Activated naive CD8-positive, alpha-beta T cell treated with anti-CD3 and anti-CD28 coated beads, Interleukin-2, amount 50 U/mL, for 24 hours (primary cell): ENCODE data around the gene TTC32.

Experiments used
- ATAC-seq: fragments of 150-1000 bp; cut with Tn5 transposase; one replicate; pipeline ENCODE4 v1.10.0; 2021
- DNase-seq: peaks from one replicate; pipeline ENCODE4 v3.0.0; 2021
- H3K27ac Mint-ChIP-seq: one replicate; pipeline ENCODE4 v1.8.0; 2021; ENCODE audit warnings: mild to moderate bottlenecking, mixed read lengths
- H3K27me3 Mint-ChIP-seq: one replicate; pipeline ENCODE4 v1.8.0; 2021; ENCODE audit warnings: mixed read lengths
- H3K36me3 Mint-ChIP-seq: one replicate; pipeline ENCODE4 v1.8.0; 2021; ENCODE audit warnings: low read depth, mixed read lengths
- H3K4me1 Mint-ChIP-seq: one replicate; pipeline ENCODE4 v1.8.0; 2021; ENCODE audit warnings: mixed read lengths
- H3K4me3 Mint-ChIP-seq: one replicate; pipeline ENCODE4 v1.8.0; 2021; ENCODE audit warnings: mild to moderate bottlenecking, moderate library complexity, mixed read lengths
- H3K9me3 Mint-ChIP-seq: one replicate; pipeline ENCODE4 v1.8.0; 2021; ENCODE audit warnings: mixed read lengths

The TTC32 gene

DNA sequence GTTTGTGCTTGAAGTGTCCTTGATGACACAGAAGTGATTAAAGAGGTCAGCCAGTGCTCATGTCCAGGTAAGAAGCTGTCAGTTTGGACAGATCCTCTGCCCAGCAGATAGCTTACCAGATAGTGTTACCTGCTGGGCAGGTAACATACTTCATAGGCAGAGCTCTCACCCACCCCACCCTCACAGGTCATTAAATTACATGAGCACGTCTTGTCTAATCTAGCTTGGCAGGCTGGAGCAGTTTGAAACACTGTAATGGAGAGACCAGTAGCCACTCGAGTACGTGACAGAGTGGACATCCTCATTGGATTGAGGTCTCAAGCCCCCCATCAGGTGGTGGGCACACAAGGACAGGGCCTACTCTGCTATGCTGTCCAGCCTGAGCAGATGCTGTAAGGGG lies 27.1 kb downstream of the TTC32 start:
- no peak for ATAC-seq
- H3K36me3 Mint-ChIP-seq = peaks cover 5% of the 10 kb centered on the region
- no peak overlapping the region for H3K27ac Mint-ChIP-seq
- H3K27me3 Mint-ChIP-seq = no peaks in the 10 kb centered on the region
- no peak for DNase-seq
- H3K9me3 Mint-ChIP-seq = no peaks in the 10 kb centered on the region
- no peak overlapping the region for H3K4me3 Mint-ChIP-seq
- peaks cover 5% of the 10 kb centered on the region for H3K4me1 Mint-ChIP-seq

DNA sequence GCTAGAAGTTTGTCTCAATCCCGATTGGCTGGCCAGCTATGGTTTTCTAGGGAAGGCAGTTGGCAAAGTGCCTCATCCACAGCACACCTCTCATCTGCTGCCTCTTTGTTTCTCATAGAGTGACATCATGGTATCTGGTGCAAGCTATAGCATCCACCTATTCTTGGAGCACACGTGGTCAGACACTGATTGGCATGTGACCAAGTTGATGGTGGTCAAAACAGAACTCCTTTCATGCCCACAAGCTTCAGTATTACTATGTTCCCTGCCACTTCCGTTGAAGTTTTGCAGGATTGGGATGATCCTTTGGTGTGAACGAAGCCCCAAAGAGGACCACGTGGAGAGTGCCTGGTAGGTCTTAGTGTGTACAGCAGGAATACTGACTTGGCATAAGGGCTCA lies 28.8 kb downstream of the TTC32 start:
- Mint-ChIP-seq H3K4me3 (no peak overlapping the region), H3K27me3 (no peaks in the 10 kb centered on the region), H3K4me1 (peaks cover 18% of the 10 kb centered on the region), H3K27ac (no peak overlapping the region), H3K9me3 (no peaks in the 10 kb centered on the region), H3K36me3 (no peaks in the 10 kb centered on the region)
- DNase-seq (no peak), ATAC-seq (no peak)

DNA sequence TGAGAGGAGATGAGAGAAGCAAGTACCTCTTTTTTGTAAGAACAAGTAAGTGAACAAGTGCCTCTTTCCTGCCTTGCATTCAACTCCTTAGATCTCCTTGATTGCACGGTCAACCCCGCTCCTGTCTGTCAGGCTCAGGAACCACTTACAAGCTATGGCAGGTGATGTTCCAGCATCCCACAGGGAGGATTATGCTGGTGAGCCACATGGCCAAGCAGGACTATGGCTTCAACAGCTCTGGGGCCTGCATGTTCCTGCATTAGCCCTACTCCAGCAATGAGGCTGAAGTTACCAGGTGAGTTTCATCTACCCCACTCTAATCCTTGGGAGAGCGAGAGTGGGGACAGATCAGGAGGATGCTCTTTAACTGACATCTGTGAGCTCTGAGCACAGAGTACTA lies 29.5 kb downstream of the TTC32 start:
- Mint-ChIP-seq H3K27me3 (no peaks in the 10 kb centered on the region), H3K27ac (no peak overlapping the region), H3K9me3 (no peaks in the 10 kb centered on the region), H3K36me3 (no peaks in the 10 kb centered on the region), H3K4me3 (no peak overlapping the region), H3K4me1 (peaks cover 24% of the 10 kb centered on the region)
- ATAC-seq = no peak
- DNase-seq = no peak

DNA sequence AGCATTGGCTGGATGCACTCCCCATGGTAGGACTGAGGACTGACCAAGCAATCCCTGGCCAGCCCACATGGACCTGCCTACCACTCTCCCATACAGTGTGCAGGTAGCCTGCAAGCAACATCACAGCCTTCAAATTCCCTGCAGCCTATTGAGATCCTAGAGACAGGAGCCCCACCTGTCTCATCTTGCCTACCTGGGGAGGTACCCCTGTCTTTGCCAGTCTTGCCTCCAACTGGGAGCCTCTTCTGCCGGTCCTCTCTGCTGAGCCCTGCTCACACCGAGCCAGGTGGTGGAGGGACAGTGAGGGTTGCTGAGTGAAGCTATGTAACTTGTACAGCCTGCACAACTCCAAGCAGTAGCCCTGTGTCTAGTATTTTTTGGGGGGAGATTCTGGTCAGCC lies 29.9 kb downstream of the TTC32 start:
- no peaks in the 10 kb centered on the region for H3K9me3 Mint-ChIP-seq
- H3K27me3 Mint-ChIP-seq = no peaks in the 10 kb centered on the region
- H3K4me1 Mint-ChIP-seq = peaks cover 24% of the 10 kb centered on the region
- no peak for ATAC-seq
- no peak overlapping the region for H3K27ac Mint-ChIP-seq
- H3K36me3 Mint-ChIP-seq = no peaks in the 10 kb centered on the region
- no peak for DNase-seq
- no peak overlapping the region for H3K4me3 Mint-ChIP-seq

DNA sequence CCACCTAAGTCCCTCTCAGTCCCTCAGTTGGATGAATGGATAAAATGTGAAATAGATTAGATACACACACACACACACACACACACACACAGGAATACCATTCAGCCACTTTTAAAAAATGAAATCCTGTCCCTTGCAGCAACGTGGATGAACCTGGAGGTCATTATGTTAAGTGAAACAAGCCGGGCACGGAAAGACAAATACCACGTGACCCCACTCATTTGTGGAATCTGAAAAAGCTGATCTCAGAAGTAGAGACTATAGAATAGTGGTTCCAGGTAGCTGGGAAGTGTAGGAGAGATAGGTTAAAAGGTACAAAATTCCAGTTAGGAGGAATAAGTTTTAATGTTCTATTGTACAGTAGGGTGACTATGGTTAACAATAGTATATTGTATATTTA lies 31.0 kb downstream of the TTC32 start:
- ATAC-seq (no peak), DNase-seq (no peak)
- no peak overlapping the region for H3K27ac Mint-ChIP-seq
- H3K36me3 Mint-ChIP-seq = no peaks in the 10 kb centered on the region
- H3K27me3 Mint-ChIP-seq = no peaks in the 10 kb centered on the region
- H3K9me3 Mint-ChIP-seq = no peaks in the 10 kb centered on the region
- H3K4me3 Mint-ChIP-seq = no peak overlapping the region
- peaks cover 26% of the 10 kb centered on the region for H3K4me1 Mint-ChIP-seq

DNA sequence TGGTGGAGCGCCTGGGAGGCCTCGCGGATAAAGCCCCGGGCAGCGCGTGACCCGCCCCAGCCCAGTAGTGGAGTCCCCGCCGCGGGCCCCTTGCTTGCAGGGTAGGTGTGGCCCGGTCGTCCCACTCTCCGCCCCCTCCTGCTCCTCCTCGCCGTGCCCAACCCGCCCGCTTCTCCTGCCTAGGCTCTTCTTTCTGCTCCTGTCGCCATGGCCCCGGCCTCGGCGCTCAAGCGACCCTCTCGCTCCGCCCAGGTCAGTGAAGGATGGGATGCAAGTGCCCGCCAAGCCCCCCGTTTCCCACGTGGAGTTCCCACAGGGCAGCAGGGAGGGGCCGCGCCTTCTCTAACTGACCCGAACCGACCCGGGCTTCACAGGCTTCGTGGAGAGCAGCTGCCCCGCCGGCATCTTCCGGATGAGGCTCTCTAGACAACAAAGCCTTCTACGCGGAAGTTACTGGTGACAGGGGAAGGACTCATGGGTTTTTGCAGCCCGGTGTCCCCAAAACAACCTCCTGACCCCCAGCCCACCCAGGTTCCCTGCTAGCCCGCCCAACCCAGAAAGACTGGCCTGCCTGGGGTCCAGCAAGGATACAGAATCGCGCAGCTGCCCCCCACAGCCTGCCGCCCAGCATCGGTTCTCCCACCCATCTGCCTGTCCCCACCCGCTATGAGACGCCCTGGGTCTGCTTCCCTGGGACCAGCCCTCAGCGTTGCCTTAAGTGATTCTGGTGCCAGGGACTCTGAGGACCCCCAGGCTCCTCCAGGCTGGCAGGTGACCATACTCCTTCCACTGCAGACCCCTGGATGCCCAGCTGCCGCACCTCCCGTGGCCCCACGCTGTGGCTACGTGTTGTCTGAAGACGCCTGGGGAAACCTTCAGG lies 32.8 kb downstream of the TTC32 start:
- Mint-ChIP-seq H3K27me3 (no peaks in the 10 kb centered on the region), H3K4me3 (peak overlapping the region; percentile 81), H3K4me1 (peaks cover 34% of the 10 kb centered on the region), H3K9me3 (no peaks in the 10 kb centered on the region), H3K36me3 (no peaks in the 10 kb centered on the region), H3K27ac (peak overlapping the region; percentile 83)
- ATAC-seq (peak; percentile 77), DNase-seq (peak; percentile 56)

DNA sequence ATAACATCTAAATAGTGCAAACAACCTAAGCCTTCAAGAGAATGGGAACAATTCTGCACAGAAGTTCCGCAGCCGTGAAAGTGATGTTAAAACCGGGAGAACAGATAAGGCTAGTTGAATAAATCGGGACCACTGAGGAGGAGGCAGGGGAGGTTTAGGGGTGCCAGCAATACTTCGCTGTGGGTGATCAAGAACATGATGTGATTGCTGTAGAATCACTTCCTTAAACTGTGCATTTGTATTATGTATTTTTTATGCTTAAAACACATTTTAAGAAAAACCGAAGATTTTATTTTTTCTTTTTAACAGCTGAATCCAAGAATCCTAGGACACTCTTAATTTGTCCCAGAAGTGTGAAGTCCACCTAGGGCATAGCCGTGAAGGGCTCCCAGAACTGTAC lies 33.6 kb downstream of the TTC32 start:
- H3K9me3 Mint-ChIP-seq = no peaks in the 10 kb centered on the region
- no peaks in the 10 kb centered on the region for H3K27me3 Mint-ChIP-seq
- no peak overlapping the region for H3K27ac Mint-ChIP-seq
- no peaks in the 10 kb centered on the region for H3K36me3 Mint-ChIP-seq
- DNase-seq = no peak
- H3K4me1 Mint-ChIP-seq = peaks cover 34% of the 10 kb centered on the region
- H3K4me3 Mint-ChIP-seq = peak overlapping the region; percentile 81
- no peak for ATAC-seq

DNA sequence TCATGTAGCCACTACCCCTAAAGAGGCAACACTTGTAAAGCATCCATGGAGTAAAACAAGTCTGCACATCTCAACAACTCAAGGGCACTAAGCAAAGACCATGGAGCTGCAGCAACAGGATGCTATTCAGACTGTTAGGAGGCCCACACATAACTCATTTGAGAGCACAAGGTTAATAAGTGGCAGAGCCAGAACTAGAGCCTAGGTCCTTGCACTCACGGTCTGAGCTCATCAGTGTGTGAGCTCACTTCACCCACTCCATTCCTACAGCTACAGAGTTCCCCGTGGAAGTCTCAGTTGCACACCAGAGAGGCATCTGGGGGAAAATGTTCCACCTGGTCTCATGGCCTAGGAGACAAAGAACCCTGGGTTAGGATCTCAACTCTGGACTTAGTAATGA lies 35.0 kb downstream of the TTC32 start:
- no peaks in the 10 kb centered on the region for H3K27me3 Mint-ChIP-seq
- H3K27ac Mint-ChIP-seq = no peak overlapping the region
- no peaks in the 10 kb centered on the region for H3K36me3 Mint-ChIP-seq
- peaks cover 34% of the 10 kb centered on the region for H3K4me1 Mint-ChIP-seq
- H3K9me3 Mint-ChIP-seq = no peaks in the 10 kb centered on the region
- ATAC-seq (no peak), DNase-seq (no peak)
- no peak overlapping the region for H3K4me3 Mint-ChIP-seq

DNA sequence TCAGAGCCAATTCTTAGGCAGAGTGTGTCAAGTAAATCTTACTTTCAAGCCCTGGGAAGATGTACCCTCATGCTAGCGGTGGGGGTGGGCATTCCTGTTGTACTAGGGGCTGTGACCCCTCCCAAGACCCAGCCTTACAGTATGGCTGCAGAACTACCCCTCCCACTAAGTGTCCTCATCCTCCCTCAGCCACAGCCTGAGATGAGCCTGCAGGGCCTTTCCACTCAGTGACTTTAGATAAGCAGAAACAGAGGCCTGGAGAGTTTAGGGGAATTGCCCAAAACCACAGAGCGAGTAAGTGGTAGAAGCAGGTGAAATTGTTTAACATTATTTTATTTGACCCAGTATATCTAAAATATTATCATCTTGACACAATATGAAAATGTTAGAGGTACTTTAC lies 36.6 kb downstream of the TTC32 start:
- ATAC-seq (peak; percentile 38), DNase-seq (no peak)
- Mint-ChIP-seq H3K4me3 (no peak overlapping the region), H3K27ac (no peak overlapping the region), H3K36me3 (no peaks in the 10 kb centered on the region), H3K9me3 (no peaks in the 10 kb centered on the region), H3K27me3 (no peaks in the 10 kb centered on the region), H3K4me1 (peaks cover 32% of the 10 kb centered on the region)

DNA sequence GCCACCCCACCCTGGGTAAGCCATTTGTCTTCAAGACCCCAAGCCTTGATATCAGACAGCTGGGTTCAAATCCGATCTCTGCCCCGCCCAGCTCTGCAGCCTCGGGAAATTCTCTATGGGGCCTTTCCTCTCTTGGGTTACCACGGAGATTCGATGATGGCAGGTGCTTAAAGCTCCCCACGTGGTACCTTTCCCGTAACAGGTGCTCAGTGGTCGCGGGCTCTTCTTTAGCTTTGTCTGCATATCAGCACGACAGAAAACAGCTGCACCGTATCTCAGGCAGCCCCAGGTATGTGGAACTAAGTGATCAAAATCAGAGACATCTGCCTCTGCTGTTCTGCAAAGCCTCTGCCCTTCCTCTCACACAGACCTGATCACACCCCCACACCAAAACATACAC lies 37.4 kb downstream of the TTC32 start:
- Mint-ChIP-seq H3K9me3 (no peaks in the 10 kb centered on the region), H3K4me3 (no peak overlapping the region)

DNA sequence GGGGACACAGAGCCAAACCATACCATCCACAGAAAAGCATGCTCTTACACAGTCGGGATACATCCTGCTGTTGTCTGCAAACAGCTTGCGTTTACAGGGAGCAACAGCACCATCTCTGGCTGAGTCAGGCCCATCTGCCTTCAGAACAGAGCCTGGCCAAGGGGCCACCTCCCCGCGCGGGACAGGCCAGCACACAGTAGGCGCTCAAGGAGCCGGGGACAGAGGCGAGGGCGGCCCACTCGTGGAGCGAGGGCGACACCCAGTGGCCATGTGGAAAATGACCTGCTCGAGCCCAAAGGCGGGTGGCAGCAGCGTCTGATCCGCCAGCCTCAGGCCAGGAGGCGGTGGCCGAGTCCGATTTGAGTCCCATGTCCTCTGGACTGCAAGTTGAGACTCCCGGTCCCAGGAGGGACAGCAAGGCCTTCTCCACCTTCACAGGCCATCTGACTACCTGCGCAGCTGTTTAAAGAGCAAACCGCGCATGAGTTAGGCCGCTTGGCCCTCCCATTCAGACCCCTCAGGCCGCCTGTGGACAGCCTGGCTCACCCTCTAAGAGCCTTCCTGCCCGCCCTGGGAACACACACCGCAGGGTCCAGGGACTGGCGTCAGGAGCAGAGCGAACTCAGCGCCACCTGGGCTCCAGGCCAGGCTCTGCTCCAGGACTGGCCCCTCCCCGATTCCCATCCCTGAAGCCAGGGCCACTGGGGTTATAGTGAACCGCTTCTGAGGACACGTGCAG lies 38.3 kb downstream of the TTC32 start:
- no peaks in the 10 kb centered on the region for H3K36me3 Mint-ChIP-seq
- peak; percentile 64 for ATAC-seq

More for the DNA sequence above, 37.4 kb downstream of the TTC32 start:
- Mint-ChIP-seq H3K4me1 (peaks cover 26% of the 10 kb centered on the region), H3K36me3 (no peaks in the 10 kb centered on the region), H3K27ac (no peak overlapping the region), H3K27me3 (no peaks in the 10 kb centered on the region)
- DNase-seq (no peak), ATAC-seq (no peak)

DNA sequence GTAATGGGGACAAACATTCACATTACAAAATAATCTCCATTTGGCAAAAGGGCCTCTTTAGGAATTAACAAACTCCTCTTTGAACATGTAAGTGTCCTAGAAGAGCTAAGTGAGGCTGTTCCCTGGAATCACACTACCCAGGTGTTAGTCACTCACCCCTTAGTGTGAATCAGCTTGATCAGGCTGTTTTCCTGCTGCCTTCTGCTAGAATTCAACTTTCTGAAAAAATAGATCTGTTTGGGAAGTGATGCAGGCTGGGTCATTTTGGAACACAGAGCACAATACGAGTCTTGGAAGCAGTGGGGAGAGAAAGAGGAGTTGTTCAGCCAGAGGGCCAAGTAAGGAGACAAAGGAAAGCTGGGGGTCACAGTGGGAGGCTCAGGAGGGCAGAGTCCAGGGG lies 40.0 kb downstream of the TTC32 start:
- Mint-ChIP-seq H3K27me3 (peaks cover 4% of the 10 kb centered on the region), H3K9me3 (no peaks in the 10 kb centered on the region), H3K4me1 (peaks cover 9% of the 10 kb centered on the region), H3K4me3 (no peak overlapping the region), H3K36me3 (no peaks in the 10 kb centered on the region), H3K27ac (no peak overlapping the region)
- DNase-seq = no peak
- no peak for ATAC-seq

More for the DNA sequence above, 38.3 kb downstream of the TTC32 start:
- H3K27me3 Mint-ChIP-seq = no peaks in the 10 kb centered on the region
- peak; percentile 74 for DNase-seq
- no peak overlapping the region for H3K27ac Mint-ChIP-seq
- H3K9me3 Mint-ChIP-seq = no peaks in the 10 kb centered on the region
- H3K4me3 Mint-ChIP-seq = no peak overlapping the region
- peaks cover 19% of the 10 kb centered on the region for H3K4me1 Mint-ChIP-seq

DNA sequence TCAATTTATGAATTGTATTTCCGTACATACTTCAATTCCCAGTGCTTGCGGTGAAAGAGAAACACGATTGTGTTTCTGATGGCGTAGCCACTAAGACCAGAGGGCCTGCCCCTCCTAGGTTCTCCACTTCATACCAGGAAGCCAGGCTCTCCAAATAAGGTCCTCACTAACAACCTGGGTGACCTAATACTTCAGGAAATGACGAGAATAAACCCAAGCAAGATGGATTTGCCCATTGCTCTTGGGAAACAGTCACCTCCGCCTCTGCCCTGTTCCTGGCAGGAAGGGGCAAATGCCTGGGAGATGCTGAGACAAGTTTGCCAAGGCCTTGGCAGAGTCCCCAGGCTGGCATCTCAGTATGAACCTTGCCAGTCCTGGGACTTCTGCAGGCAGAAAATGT lies 41.8 kb downstream of the TTC32 start:
- Mint-ChIP-seq H3K27me3 (peaks cover 4% of the 10 kb centered on the region), H3K27ac (no peak overlapping the region), H3K4me1 (peaks cover 5% of the 10 kb centered on the region), H3K4me3 (no peak overlapping the region), H3K9me3 (no peaks in the 10 kb centered on the region), H3K36me3 (no peaks in the 10 kb centered on the region)
- ATAC-seq = no peak
- DNase-seq = no peak

DNA sequence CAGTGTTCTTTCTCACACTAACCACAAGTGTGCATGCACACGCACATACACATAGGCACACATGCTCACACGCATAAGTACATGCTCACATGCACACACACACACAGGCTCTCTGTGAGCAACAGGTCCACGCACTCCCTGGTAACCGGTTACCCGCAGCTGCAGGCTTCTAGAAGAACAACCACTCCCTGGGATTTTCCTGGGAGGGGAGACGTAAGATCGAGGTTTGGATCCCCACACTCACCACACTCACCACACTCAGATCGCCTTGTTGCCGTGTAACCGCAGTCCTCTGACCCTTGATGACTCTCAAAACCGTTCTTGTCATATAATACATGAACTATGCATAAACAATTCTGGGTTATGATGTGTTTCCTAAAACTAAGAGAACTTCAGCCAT lies 42.2 kb downstream of the TTC32 start:
- Mint-ChIP-seq H3K4me3 (no peak overlapping the region), H3K36me3 (no peaks in the 10 kb centered on the region), H3K27ac (no peak overlapping the region), H3K4me1 (peaks cover under 1% of the 10 kb centered on the region), H3K9me3 (no peaks in the 10 kb centered on the region), H3K27me3 (peaks cover 4% of the 10 kb centered on the region)
- ATAC-seq (no peak), DNase-seq (no peak)

DNA sequence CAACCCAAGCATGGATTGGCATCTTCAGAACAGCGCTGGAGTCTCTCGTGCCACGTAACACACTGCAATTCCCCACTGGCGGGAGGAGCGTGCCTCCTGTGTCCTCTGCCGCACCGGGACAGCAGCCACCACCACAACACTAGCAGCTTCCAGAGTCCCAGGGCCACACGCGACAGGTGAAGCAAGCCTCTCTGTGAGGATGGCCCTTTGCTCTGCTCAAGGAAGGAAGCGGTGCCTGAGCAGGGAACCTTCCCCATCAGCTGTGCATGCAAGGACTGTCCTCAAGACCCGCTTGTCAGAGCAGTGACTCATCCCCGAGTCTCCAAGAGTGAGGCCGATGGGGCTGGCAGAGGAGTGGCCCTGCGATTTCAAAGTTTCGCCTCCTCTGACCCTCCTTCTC lies 44.0 kb downstream of the TTC32 start:
- Mint-ChIP-seq H3K27ac (no peak overlapping the region), H3K27me3 (peaks cover 4% of the 10 kb centered on the region), H3K9me3 (no peaks in the 10 kb centered on the region), H3K4me1 (no peaks in the 10 kb centered on the region), H3K4me3 (no peak overlapping the region), H3K36me3 (no peaks in the 10 kb centered on the region)
- DNase-seq = no peak
- ATAC-seq = no peak
